Fibroblast of skin of scalp (primary cell): ENCODE results near the gene IPPK.
"Not testable (repeated sequence)": the region's sequence is repeated elsewhere in the genome, so short reads cannot be mapped to it uniquely, and the experiment has no call there.

Source experiments
- DNase-seq: peaks from one replicate; pipeline ENCODE4 v3.0.0-alpha.2; 2013

Gene IPPK

DNA sequence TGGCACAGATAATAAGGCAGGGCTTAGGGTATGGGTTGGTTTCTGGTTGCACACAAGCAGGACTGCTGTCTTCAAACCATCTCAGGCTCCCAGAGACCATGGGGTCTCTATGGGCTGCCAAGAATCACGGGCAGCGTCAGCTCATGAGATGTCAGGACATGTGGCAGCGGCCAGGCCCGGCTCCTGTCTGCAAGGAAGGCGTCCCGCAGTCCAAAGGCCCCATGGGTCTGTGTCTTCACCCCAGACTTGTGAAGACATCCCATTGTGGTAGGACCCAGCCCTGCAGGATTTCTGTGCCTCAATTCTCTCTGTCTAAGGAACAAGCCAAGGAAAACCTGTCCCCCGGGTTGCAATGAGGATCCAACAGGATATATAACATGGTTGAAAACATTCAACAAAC is 32.6 kb downstream of the IPPK start:
- no peak for DNase-seq

DNA sequence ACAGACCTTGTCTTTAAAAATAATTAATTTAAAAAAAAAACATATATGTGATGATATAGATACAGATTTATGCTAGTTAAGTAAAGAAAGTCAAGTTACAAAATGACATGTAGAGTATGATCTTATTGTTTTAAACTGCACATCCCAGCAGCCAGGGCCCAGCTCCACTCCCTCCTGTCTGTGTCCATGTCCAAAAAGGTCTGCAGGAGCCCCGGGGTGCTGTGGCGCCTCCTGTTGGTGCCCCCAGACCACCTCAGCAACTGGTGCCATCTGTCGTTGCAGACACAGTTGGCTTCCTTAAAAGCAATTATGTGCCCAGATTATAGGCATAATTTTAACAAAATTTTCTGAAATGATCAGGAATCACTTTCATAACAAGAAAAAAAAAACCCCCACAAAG is 33.3 kb downstream of the IPPK start:
- no peak for DNase-seq

DNA sequence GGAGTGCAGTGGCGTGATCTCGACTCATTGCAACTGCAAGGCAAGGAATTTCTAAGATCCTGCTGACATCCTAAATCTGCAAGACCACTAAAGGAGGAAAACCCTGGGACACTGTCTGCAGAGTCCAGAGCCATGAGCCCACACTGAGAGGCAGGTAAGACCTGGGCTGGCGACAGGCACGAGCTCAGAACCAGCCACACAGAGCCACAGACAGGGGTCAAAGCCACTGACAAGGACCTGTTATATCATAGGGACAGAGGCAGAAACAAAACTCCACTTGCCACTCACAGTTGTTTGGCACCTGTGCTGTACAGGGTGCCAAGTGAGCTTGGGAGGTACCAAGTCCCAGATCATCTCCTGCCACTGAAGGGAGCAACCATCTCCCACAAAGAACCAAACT is 34.2 kb downstream of the IPPK start:
- no peak for DNase-seq

DNA sequence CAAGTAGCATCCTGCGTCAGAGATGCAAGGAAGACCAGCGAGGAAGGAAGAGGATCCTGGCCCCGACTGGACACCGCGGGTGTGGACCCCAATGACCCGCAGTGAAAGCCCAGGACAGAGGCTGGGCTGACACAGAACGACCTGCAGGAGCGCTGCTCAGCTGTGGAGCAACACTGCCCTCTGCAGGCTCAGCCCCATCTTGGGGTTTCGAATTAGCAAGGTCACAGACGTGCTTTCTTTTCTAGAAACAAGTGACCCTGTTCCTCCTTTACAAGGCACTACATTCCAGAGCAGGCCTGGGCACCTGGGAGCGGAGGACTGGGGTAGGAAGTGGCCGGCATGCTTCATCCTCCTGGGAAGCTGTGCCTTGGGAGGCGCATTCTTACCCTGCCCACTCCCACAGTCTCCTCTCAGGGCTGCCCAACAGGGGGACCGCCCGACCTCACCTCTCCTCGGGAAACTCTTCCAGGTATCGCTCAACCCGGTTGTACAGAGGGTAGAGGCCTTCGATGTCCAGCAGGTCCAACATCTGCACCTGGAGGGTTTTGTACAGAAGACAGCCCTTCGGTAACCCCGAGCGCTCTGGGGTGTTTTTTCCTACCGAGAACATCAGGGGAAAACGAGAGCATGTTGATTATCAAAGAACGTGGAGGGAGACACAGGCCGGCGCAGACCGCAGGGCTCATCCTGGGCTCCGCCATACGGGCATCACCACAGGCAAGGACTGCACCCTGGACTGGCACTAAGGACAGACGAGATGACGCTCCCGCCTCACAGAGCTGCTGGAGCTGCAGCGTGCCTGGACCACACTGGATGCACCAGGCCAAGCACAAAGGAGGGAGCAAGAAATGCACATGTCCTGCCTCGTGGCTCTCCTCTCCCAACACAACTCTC is 35.0 kb downstream of the IPPK start:
- peak; percentile 65 for DNase-seq

DNA sequence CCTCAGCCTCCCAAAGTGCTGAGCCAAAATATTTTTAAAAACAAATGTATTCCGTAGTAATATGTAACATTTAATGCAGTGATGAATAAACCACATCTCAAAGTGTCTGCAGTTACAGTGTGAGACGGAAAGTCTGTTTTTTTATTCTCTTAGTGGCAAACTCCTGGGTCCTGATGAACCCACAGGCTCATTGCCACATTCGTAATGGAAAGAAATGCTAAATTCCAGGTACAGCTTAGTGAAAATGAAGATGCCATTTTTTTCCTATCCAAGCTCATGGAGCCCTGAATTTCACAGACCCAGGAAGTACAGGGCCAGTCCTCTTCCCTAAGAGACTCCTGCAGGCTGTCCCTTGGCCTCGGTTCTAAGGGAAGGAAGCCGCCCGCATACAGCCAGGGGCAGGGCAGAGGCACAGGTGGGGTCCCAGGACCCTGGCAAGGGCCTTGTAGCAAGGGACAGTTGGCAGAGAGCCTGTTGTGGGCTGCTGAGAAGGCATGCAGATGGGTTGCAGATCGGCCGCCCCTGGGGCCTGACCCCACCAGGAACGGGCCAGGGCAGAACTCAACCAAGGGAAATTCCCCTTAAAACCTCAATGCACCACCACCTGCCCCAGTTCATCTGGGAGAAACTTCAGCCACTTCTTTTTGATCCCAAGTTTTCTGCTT is 36.2 kb downstream of the IPPK start:
- DNase-seq, result no peak

DNA sequence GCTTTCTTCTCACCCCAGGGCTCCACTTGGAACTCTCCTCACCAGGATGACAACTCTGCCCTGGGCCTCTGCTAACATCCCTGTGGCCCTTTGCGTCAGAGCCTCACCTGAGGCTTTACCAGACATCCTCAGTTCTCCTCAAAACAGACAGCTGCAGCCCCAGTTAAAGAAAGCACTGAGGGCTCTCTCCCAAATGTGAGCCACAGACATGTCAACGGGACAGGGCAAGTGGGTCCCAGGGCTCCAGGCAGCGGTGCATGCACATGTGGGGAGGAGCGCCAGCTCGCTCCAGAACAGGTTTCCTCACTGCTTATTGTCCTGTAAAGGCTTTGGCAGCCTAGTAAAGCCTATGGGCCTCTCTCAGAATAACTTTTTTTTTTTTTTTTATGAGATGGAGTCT is 37.3 kb downstream of the IPPK start:
- no peak for DNase-seq

DNA sequence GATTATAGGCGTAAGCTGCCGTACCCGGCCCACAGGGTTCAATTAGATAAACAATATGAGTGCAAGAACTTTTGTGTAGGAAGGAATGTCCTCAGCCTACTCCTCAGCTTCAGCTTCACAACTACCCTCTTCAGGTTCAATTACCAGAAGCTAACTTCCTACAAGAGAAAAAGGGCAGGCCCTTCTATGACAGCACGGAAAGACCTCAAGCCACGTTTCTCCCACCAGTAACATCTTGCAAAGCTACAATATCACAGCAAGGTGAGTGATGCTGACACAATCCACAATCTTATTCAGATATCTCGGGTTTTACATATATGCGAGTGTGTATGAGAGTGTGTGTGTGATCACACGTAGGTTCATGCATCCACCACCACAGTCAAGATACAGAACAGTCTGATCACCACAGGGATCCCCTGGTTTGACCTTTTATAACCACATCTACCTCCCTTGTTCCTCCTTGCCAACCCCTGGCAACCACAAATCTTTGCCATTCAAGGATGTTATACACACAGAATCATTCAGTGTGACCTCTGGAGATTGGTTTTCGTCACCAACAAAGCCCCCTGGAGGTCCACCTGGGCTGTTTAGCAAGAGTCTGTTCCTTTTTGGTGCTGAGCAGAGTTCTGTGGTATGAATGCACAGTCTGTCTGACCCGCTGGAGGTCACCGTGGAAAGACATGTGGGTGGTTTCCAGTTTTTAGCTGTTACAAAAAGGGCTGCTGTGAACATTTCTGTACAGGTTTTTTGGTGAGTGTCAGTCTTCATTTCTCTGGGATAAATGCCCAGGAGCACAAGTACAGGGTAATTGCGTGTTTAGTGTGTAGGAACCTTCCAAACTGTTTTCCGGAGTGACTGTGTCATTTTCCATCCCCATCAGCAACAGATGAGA is 38.2 kb downstream of the IPPK start:
- DNase-seq, result no peak

DNA sequence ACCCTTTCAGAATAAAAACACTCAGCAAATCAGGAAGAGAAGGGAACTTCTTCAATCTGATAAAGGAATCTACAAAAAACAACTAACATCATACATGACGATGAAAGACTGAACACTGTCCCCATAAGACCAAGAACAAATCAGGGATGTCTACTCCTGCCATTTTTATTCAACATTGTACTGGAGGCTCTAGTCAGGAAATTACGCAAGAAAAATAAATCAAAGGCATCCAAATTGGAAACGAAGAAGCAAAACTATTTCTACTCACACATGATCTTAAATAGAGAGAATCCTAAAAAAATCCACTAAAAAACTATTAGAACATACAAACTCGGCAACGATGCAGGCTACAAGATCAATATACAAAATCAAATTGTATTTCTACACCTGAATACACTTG is 42.3 kb downstream of the IPPK start:
- DNase-seq, result no peak

DNA sequence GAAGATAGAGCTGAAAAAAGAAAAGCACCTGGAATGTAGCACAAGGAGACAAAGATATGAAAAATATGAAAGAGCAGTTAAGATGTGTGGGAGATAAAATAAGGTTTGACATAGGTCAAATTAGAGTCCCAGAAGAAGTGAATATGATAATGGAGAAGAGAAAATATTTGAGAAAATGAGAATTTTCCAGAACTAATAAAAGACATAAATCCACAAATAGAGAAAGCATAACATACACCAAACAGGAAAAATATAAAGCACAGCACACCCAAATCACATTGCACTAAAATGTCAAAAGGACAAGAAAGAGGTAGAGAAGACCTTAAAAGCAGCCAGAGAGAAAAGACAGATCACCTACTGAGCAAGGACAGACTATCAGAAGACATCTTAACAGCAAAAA is 43.4 kb downstream of the IPPK start:
- no peak for DNase-seq

DNA sequence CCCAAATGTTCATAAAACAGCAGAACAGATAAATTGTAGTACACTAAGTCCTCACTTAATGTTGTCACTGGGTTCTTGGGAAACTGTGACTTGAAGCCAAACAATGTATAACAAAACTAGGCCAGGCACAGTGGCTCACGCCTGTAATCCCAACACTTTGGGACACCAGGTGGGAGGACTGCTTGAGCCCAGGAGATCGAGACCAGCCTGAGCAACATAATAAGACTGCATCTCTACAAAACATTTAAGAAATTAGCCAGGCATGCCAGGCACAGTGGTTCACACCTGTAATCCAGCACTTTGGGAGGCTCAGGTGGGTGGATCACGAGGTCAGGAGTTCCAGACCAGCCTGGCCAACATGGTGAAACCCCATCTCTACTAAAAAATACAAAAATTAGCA is 46.0 kb downstream of the IPPK start:
- DNase-seq, result not testable (repeated sequence)

DNA sequence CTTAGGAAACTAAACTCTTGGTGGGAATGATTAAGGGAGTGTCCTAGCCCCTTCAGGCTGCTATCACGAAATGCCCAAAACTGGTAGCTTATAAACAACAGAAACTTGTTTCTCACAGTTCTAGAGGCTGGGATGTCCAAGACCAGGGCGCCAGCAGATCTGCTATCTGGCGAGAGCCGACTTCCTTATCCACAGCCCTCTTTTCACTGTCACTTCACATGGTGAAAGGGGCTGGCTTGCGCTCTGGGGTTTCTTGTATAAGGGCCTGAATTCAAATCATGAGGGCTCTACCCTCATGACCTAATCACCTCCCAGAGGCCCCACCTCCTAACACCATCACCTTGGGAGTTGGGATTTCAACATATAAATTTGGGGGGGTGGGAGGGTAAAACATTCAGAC is 49.1 kb downstream of the IPPK start:
- no peak for DNase-seq

DNA sequence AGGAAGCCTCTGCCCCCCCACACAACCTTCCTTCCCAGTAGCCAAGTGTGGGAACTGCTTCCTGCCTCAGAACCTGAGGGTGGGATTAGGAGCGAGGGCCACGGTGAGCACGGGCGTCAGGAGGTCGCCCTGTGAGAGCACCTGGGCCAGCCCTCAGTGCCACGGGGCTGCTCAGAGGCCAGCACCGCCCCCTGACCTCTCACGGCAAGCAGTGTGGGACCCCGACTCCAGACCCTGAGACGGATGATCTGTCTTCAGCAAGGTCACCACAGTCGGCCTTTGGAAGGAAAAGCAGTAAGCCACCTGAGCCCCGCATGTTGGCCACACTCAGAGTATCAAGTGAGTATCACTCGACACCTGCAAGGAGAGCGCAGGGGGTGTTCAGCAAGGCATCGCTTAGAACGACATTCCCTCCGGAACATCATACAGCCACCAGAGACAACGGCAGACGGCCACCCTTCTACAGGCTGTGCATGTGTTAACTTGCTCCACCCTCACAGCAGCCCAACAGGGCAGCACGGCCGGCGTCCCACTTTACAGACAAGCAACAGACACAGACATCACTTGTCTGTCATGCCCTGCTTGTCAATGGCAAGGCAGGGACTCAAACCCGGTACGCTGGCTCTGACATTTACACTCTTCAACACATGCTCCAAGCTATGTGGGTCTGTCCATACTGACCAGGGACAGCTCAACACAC is 50.2 kb downstream of the IPPK start:
- no peak for DNase-seq

DNA sequence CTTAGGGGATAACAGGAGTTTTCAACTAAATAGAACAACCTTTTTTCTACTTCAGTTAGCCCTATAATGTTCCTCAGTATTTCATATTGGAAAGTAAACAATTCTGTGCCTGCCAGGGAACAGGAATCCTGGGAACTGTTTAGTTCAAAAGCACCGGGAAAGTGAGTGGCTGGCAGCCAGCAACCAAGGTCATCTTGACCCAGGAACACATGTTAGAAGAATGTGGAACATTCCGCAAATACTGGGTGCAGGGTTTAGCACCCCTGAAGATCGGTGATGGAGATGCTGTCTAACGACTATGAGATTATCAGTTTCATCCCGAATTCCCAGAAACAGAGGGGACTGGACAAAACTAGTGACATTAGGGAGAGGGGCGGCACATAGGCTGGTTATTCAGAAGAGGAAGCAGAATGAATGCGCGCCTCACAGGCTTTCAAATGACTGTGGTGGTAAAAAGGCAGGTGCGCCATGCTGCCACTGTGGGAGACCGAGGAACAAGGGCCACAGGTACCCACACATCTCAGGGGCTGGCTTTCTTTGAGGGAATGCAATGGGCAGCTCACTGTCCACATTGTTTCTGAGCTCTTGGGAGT is 51.2 kb downstream of the IPPK start:
- no peak for DNase-seq

DNA sequence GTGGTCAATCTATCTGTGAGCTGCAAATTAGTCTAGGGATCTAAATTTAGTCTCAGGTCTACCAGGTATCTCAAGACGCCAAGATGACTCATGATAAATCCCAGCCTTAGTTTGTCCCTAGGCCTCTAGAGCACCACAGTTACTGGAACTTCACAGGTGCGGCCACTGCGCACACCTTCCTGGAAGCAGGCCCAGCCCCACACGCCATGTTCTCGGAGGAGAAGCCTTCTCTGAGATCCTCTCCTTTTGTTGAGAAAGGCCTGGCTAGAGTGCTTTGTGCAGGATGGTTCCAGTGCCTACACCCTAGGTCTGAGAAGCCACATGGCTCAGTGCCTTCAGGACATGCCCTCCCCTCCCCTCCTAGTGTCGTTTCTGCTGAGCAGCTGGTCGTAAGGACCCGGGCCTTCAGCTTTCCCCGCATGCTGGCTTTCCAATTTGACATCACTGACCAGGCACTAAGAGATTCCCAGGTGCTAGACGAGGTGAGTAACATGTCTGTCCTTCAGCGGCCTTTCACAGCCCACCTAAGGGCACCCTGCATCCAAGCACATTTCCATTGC is 51.9 kb downstream of the IPPK start:
- no peak for DNase-seq

DNA sequence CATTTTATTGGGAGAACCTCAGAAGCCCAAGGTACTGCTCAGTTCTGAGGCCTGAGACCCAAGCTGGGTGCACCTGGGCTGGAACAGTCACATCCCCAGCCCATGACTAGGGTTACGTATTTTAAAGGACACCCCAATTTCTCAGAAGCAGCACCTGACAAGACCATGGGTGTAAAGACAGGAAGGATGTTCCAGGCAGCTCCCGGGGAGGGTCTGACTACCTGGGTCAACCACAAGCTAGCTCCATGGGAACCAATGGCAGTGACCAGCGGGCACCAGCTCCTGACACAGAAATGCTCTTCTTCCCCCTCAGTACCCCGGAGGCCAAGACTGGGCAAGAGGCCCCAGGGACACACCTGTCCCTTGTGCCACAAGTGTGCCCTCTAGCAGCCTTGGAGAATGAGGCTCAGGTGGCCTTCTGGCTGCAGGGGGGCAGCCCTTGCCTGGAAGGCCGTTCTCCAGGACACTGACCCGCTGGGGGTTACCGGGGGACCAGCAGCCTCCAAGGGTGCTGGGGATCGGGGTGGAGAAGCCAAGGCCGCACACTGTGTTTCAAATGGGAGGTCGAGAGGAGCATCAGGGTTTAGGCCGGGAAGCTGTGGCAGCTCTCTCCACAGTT is 52.6 kb downstream of the IPPK start:
- no peak for DNase-seq

DNA sequence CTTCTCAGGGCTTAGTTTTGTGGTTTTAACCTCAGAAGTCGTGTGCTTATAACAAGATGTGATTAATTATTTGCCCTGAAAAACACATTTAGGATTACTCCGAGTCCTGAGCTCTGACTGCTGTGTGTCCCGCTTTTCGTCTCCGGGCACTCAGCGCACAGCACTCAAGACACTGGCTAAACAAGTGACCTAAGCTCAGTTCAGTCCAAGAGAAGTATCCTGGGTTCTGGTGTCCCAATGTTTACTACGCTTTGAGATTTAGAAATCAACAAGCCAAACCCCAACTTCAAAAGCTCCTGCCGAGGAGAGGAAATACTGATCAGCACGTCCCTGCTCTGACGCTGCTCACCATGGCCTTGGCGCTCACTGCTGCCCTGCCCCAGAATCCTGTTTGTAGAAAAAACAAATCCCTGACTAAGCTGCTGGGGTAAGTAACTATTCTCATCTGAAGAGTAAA is 53.2 kb downstream of the IPPK start:
- DNase-seq, result no peak

DNA sequence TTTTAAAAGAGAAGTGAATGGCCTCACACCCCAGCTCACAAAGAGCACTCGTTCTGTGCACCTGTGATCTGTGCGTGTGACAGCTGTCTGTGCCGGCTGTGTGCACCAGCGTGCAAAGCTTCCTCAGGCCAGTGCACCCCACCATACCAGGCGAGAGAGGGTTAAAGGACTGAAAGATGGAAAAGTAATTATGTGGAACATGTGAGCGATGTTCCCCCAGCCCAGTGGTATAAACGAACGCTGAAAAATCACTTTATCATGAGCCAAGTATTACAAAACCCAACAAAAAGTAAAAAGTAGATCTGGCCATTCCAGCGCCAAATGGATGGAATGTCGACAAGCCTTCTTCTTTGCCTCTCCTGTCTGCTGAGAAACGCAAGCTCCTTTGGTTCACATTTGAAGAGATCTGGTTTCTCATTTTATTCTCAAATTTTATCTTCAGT is 53.7 kb downstream of the IPPK start:
- DNase-seq, result no peak

DNA sequence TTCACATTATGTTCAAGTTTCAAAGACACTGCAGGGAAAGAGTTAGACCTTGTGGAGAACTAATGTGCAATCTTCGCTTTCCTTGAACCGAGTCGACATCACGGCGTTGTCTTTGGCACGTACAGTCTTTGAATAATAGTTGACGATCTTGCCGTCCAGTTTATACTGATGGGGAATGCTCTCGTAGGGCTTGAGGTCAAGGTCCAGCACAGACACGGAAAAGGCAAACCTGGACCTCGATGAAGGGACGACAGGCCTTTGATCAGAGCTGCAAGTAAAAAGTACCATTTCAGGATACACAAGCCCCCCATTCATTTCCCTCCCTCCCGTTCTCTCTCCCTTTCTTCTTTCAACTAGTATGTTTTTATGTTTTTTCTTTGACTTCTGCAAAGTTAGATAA is 54.1 kb downstream of the IPPK start:
- no peak for DNase-seq

DNA sequence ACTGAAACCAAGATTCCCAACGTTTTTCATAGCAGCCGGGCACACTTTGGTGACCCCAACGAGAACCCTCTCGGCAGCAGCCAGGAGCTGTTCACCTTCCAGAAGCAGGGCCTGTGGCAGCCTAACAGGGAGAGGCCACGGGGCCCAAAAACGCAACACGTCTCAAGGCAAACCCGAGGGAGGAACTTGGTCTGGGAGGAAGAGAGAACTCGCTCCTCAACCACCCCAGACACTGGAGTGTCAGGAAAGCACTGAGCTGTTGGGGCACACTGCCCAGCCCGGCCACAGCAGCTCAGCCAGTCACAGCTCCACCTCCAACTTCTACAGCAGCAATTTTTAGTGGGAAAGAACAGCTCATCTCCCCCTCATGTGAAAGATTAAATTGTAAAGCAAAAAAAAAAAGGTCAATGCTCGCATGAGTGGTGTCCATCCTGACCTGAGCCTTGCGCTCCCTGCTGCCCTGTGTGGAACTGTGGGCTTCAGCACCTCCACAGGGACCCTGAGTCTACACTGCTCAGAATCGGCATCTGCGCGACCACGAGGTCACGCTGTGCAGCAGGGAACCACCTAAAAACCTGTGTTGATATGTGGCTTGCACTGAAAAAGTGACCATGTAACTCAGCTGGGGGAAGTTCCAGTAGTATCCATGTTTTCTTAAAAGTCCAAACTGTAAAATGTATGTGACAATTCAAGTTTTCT is 55.0 kb downstream of the IPPK start:
- DNase-seq, result no peak

DNA sequence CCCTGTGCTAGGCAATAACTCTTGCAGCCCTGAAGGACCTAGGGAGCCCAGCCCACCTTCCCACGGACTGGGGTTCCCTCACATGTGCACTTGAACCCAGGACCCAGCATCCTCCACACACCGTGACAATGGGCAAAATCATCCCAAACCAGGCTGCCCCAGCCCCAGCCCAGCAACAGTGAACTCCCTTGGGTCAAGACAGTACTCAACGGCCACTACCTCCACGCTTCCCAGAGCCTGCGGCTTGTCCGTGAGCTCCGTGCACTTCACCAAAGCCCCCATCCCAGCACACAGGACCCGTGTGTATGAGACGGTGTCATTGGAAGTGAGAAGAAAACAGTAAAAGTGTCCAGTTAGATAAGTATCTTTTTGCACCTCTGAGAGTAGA is 55.8 kb downstream of the IPPK start:
- DNase-seq, result no peak
